Endothelial cell (in vitro differentiated cells): ENCODE measurements around the gene STMND1. TPM values are rescaled to one million over a fixed set of nuclear protein-coding genes. Genes with fewer than 3 reads are reported as not detected.

ENCODE experiments used
- DNase-seq: peaks from one replicate; pipeline ENCODE4 v3.0.0; 2021; ENCODE audit warnings: low spot score
- H3K27ac Mint-ChIP-seq: one replicate; pipeline ENCODE4 v1.8.0; 2021; ENCODE audit warnings: mixed read lengths, inconsistent platforms; ENCODE audit not compliant: unreplicated experiment
- H3K27me3 Mint-ChIP-seq: one replicate; pipeline ENCODE4 v1.8.0; 2021; ENCODE audit warnings: mild to moderate bottlenecking, moderate library complexity, mixed read lengths, inconsistent platforms; ENCODE audit not compliant: unreplicated experiment
- H3K36me3 Mint-ChIP-seq: one replicate; pipeline ENCODE4 v1.8.0; 2021; ENCODE audit warnings: mild to moderate bottlenecking, low read depth, mixed read lengths, inconsistent platforms; ENCODE audit not compliant: unreplicated experiment
- H3K4me1 Mint-ChIP-seq: one replicate; pipeline ENCODE4 v1.8.0; 2021; ENCODE audit warnings: mild to moderate bottlenecking, mixed read lengths, inconsistent platforms; ENCODE audit not compliant: unreplicated experiment
- H3K4me3 Mint-ChIP-seq: one replicate; pipeline ENCODE4 v1.8.0; 2021; ENCODE audit warnings: mild to moderate bottlenecking, mixed read lengths, inconsistent platforms; ENCODE audit not compliant: unreplicated experiment
- H3K9me3 Mint-ChIP-seq: one replicate; pipeline ENCODE4 v1.8.0; 2021; ENCODE audit warnings: mixed read lengths, inconsistent platforms; ENCODE audit not compliant: unreplicated experiment
- total RNA-seq: library from RNA; stranded (reverse); fragmentation: NEBNext Ultra II Directional; extraction: Animal tissue kit (Norgen Biotek cat#: 25700); gene quantifications from one replicate; pipeline ENCODE4 v1.2.1, GENCODE V29; 2021; ENCODE audit not compliant: unreplicated experiment
- TF ChIP-seq, protein P1 (sequence below): fragments of 200-600 bp; sonication (generic); IDR thresholded peaks from one replicate; pipeline ENCODE4 v1.5.0; 2021; ENCODE audit warnings: antibody characterized with exemption; ENCODE audit not compliant: unreplicated experiment

STMND1 gene
- total RNA-seq, 1 donor from 2014 or later, result not detected

DNA sequence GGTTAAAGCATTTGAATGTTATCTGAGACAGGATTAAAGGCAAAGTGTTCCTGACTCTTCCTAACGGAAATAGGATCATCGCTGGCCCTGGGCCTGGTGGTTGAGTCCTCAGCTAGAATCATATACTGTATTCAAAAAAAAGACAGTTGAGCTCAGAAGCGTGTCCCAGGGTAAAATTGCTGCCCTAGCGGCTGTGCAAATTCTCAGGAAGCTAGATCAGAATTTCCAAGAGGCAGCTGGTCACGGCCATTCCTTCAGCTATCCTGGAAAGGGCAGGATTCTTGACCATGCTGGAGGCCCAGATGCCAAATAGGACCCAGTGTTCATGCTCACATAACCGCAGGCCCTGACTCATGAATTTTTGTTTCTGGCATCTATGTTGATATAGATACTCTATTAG lies 67.4 kb downstream of the STMND1 start:
- Mint-ChIP-seq H3K27me3 (no peaks in the 10 kb centered on the region), H3K36me3 (no peaks in the 10 kb centered on the region), H3K4me3 (no peak overlapping the region), H3K9me3 (no peaks in the 10 kb centered on the region), H3K4me1 (no peaks in the 10 kb centered on the region), H3K27ac (no peak overlapping the region)
- DNase-seq, result no peak
- TF ChIP-seq, protein P1, sequence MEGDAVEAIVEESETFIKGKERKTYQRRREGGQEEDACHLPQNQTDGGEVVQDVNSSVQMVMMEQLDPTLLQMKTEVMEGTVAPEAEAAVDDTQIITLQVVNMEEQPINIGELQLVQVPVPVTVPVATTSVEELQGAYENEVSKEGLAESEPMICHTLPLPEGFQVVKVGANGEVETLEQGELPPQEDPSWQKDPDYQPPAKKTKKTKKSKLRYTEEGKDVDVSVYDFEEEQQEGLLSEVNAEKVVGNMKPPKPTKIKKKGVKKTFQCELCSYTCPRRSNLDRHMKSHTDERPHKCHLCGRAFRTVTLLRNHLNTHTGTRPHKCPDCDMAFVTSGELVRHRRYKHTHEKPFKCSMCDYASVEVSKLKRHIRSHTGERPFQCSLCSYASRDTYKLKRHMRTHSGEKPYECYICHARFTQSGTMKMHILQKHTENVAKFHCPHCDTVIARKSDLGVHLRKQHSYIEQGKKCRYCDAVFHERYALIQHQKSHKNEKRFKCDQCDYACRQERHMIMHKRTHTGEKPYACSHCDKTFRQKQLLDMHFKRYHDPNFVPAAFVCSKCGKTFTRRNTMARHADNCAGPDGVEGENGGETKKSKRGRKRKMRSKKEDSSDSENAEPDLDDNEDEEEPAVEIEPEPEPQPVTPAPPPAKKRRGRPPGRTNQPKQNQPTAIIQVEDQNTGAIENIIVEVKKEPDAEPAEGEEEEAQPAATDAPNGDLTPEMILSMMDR, result no peak

DNA sequence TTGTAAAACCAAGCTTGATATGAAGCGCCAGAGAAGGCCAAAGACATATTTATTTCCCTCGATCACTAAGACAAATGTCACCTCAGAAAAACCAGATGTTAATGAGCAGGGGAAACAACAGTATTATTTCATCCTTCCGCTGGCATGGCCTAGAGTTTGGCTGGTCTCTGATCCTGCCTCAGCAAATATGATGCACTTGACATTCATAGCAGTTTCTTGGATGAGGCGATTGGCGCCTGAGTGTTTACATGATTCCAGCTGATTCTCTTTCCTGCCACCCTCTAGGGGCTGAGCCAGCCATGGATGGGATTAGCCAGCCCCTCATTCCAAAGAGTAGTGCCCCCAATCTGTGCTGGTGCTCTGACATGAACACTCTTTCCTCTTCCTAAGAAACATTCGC lies 67.9 kb downstream of the STMND1 start:
- no peak overlapping the region for H3K4me3 Mint-ChIP-seq
- H3K4me1 Mint-ChIP-seq, result no peaks in the 10 kb centered on the region
- no peak overlapping the region for H3K27ac Mint-ChIP-seq
- no peaks in the 10 kb centered on the region for H3K9me3 Mint-ChIP-seq
- DNase-seq, result no peak
- no peaks in the 10 kb centered on the region for H3K27me3 Mint-ChIP-seq
- no peaks in the 10 kb centered on the region for H3K36me3 Mint-ChIP-seq
- TF ChIP-seq, protein P1, result no peak

DNA sequence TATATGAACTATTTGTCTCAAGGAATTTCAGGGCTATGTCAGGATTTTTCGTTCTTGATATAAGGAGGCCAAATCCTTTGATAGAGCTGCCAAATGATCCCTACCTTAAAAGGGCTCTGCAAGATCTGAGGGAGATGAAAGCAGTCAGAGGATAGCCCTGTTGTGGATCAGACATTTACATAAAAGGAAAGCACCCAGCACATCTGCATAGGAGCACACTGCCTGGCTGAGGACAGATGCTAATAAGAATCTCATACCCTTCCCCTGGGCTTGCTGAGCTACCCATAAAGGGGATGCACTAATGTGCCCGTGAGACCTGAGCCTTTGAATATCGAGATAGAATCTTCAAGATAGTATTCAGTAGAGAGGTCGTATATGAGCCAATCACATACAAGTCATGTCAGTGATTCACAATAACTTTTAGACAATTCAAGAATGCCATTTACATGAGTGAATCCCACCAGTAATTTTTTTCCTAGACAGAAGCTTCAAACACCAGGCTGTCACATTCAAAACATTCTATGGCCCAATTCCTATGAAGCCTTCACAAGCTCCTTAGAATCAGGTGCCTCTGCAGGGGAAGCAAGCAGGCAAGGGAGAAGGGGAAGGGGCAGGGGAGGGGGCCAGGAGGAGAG lies 71.1 kb downstream of the STMND1 start:
- Mint-ChIP-seq H3K4me3 (no peak overlapping the region), H3K27me3 (no peaks in the 10 kb centered on the region), H3K36me3 (no peaks in the 10 kb centered on the region), H3K4me1 (no peaks in the 10 kb centered on the region), H3K9me3 (no peaks in the 10 kb centered on the region), H3K27ac (no peak overlapping the region)
- DNase-seq, result no peak
- TF ChIP-seq, protein P1, result no peak

- H3K27ac Mint-ChIP-seq, result no peak overlapping the region
- no peaks in the 10 kb centered on the region for H3K4me1 Mint-ChIP-seq
- TF ChIP-seq, protein P1, result no peak
- DNase-seq, result no peak
- H3K9me3 Mint-ChIP-seq, result no peaks in the 10 kb centered on the region
- no peaks in the 10 kb centered on the region for H3K36me3 Mint-ChIP-seq
- no peak overlapping the region for H3K4me3 Mint-ChIP-seq
- no peaks in the 10 kb centered on the region for H3K27me3 Mint-ChIP-seq
These were observed 76.5 kb downstream of the STMND1 start for GRCh38 chr6:17178326-17178725.

DNA sequence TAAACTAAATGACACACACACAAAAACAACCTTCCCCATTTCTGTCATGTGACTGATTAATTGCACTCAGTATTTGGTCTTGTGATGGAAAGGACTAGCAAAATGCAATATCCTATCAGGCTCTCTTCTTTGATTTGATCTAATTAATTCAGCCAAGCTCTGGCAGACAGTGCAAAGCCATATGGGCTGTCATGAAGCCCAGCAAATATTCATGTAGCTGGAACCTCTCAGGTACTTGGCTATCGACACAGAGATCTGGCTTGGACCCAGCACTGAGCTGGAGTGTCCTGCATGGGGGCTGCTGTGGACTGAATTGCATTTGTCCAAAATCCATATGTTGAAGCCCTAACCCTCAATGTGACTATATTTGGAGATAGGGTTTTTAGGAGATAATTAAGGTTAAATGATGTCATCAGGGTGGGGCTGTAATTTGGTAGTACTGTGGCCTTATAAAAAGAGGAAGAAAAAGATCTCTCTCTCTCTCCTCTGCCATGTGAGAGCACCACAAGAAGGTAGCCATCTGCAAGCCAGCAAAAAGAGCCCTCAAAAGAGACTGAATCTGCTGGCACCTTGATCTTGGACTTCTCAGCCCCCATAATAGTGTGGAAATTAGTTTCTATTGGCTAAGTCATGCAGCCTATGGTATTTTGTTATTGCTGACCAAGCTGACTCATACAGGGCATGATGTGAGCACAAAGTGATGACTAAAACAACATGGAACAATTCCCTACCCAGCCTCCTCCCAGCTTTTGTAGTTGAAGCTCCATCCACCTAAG lies 77.1 kb downstream of the STMND1 start:
- Mint-ChIP-seq H3K27me3 (no peaks in the 10 kb centered on the region), H3K27ac (no peak overlapping the region), H3K4me3 (no peak overlapping the region), H3K9me3 (no peaks in the 10 kb centered on the region), H3K36me3 (no peaks in the 10 kb centered on the region), H3K4me1 (no peaks in the 10 kb centered on the region)
- no peak for DNase-seq
- TF ChIP-seq, protein P1, result no peak
